Activated T-cell treated with anti-CD3 and anti-CD28 coated beads for 1 hour (primary cell): ENCODE measurements around the gene PCDHA9.
"Not testable (repeated sequence)": the region's sequence is repeated elsewhere in the genome, so short reads cannot be mapped to it uniquely, and the experiment has no call there.

Experiments used
- DNase-seq: peaks from one replicate; pipeline ENCODE4 v3.0.0-alpha.2; 2020; ENCODE audit warnings: low read depth

The PCDHA9 gene

GRCh38 chr5:140876541-140877261, 28.5 kb downstream of the PCDHA9 start:
- DNase-seq = not testable (repeated sequence)

- DNase-seq = no peak
Observed at GRCh38 chr5:140877262-140877581, 29.0 kb downstream of the PCDHA9 start.

- DNase-seq = no peak
Observed at GRCh38 chr5:140881889-140882590, 33.9 kb downstream of the PCDHA9 start, which contains the start of gene PCDHA13. TSS of gene PCDHA13 (plus strand) at chr5:140882124. CDS start at chr5:140882269, 145 bp downstream.

- no peak for DNase-seq
Observed at GRCh38 chr5:140882591-140882899, 34.4 kb downstream of the PCDHA9 start.

GRCh38 chr5:140883373-140883772, 35.2 kb downstream of the PCDHA9 start:
- no peak for DNase-seq

GRCh38 chr5:140883927-140884697, 35.9 kb downstream of the PCDHA9 start:
- DNase-seq = no peak
